Midbrain (tissue), 1 donor: ENCODE measurements around the gene PCMT1.
"Not testable (repeated sequence)": the region's sequence is repeated elsewhere in the genome, so short reads cannot be mapped to it uniquely, and the experiment has no call there.

Source experiments
- DNase-seq: peaks from one replicate; lab custom pipeline; 2025; lab: John Stamatoyannopoulos, UW

The PCMT1 gene

GRCh38 chr6:149750136-149750609, 632 bp downstream of the PCMT1 start:
- DNase-seq, result no peak

GRCh38 chr6:149751239-149751638, 1.7 kb downstream of the PCMT1 start:
- no peak for DNase-seq

- not testable (repeated sequence) for DNase-seq
These were observed 2.4 kb downstream of the PCMT1 start for GRCh38 chr6:149751920-149752319.

GRCh38 chr6:149752600-149753373, 3.2 kb downstream of the PCMT1 start:
- DNase-seq, result no peak

GRCh38 chr6:149753374-149753637, 3.8 kb downstream of the PCMT1 start:
- not testable (repeated sequence) for DNase-seq

- DNase-seq, result no peak
These were observed 5.0 kb downstream of the PCMT1 start for GRCh38 chr6:149754548-149754947.

GRCh38 chr6:149755300-149756260, 6.0 kb downstream of the PCMT1 start:
- DNase-seq, result peak; percentile 21

GRCh38 chr6:149756261-149756636, 6.7 kb downstream of the PCMT1 start:
- no peak for DNase-seq

- DNase-seq, result no peak
These were observed 11.9 kb downstream of the PCMT1 start for GRCh38 chr6:149761438-149761837.

- DNase-seq, result no peak
These were observed 14.3 kb downstream of the PCMT1 start for GRCh38 chr6:149763866-149764265.

- no peak for DNase-seq
These were observed 16.7 kb downstream of the PCMT1 start for GRCh38 chr6:149766156-149766769.

GRCh38 chr6:149769676-149770075, 20.1 kb downstream of the PCMT1 start:
- DNase-seq, result no peak

GRCh38 chr6:149771185-149771584, 21.6 kb downstream of the PCMT1 start:
- DNase-seq, result no peak

GRCh38 chr6:149771925-149772324, 22.4 kb downstream of the PCMT1 start:
- DNase-seq, result no peak

GRCh38 chr6:149777624-149778023, 28.1 kb downstream of the PCMT1 start:
- no peak for DNase-seq

GRCh38 chr6:149779644-149779963, 30.1 kb downstream of the PCMT1 start:
- DNase-seq, result no peak

- no peak for DNase-seq
These were observed 32.2 kb downstream of the PCMT1 start for GRCh38 chr6:149781715-149782114.

- no peak for DNase-seq
These were observed 32.8 kb downstream of the PCMT1 start for GRCh38 chr6:149782337-149782736.

- DNase-seq, result no peak
These were observed 34.0 kb downstream of the PCMT1 start for GRCh38 chr6:149783551-149783950.

- DNase-seq, result no peak
These were observed 56.6 kb downstream of the PCMT1 start for GRCh38 chr6:149806127-149806526.

- no peak for DNase-seq
These were observed 60.3 kb downstream of the PCMT1 start for GRCh38 chr6:149809798-149810197.

GRCh38 chr6:149813351-149813750, 63.8 kb downstream of the PCMT1 start:
- DNase-seq, result no peak

GRCh38 chr6:149815788-149816187, 66.2 kb downstream of the PCMT1 start:
- DNase-seq, result no peak
